Glomerular endothelial cell (primary cell): Measurements from ENCODE around the gene TBC1D13. TPM values are rescaled to one million over a fixed set of nuclear protein-coding genes. Genes with fewer than 3 reads are reported as not detected.
"Not testable (repeated sequence)": the region's sequence is repeated elsewhere in the genome, so short reads cannot be mapped to it uniquely, and the experiment has no call there.

ENCODE experiments used
- DNase-seq: peaks from one replicate; pipeline ENCODE4 v3.0.0-alpha.2; 2011; ENCODE audit warnings: low read depth, low spot score; ENCODE audit errors: extremely low read depth
- total RNA-seq: library from RNA; depleted of rRNA; stranded (reverse); fragments of >200 nt; gene quantifications from 2 replicates; pipeline ENCODE4 v1.2.3, GENCODE V29; 2015

TBC1D13 gene
- total RNA-seq, 1 donor from 2014 or later = 31.6 TPM

DNA sequence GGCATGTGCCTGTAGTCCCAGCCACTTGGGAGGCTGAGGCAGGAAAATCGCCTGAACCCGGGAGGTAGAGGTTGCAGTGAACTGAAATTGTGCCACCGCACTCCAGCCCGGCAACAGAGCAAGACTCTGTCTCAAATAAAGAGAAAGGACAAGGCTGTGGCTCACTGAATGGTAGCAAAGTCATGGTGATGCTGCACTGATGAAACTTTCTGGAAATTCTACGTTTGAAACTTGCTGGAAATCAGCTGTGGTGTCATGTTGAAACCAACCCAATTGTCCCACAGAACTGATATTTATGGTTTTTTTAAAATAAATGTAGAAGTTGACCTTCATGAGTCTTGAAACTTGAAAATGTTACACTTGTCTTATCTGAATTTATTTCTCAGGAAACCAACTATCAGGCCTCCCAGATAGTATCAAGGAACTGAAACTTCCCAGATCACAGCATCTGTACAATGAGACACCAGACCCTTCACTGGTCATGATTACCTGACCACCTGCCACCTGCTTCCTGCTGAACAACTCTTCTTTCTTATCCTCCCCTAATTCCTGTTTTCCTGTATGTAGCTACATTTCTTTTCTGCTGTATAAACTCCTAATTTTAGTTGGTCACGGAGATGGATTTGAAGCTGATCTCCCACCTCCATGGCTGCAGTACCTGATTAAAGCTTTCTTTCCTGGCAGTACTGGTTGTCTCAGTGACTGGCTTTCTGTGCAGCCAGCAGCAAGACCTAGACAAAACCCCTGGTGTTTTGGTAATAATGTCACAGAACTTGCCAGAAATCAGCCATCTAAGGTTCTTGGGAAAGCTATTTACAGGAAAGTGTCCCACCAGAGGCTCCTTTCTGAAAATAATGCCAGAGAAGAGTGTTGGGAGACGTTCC, 5.6 kb upstream of the TBC1D13 start:
- no peak for DNase-seq

DNA sequence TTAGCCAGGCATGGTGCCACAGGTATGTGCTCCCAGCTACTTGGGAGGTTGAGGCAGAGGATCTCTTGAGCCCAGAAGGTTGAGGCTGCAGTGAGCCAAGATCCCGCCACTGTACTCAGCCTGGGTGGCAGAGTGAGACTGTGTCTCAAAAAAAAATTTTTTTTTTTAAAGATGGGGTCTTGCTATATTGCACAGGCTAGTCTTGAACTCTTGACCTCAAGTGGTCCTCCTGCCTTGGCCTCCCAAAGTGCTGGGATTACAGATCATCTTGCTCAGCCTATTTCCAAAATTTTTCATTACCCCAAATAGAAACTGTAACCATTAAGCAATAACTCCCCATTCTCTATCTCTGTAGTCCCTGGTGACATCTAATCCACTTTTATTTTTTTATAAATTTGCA, 4.4 kb upstream of the TBC1D13 start:
- DNase-seq = no peak

DNA sequence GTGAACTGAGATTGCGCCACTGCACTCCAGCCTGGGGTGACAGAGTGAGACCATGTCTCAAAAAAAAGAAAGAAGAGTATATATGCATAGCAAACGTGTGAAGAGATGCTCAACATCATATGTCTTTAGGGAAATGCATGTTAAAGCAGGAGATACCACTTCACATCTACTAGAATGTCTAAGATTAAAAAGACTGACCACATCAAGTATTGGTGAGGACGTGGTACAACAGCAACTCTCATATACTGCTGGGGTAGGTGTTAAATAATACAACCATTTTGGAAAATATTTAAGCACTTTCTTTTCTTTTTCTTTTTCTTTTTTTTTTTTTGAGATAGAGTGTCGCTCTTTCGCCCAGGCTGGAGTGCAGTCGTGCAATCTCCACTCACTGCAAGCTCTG, 1.6 kb upstream of the TBC1D13 start:
- no peak for DNase-seq

DNA sequence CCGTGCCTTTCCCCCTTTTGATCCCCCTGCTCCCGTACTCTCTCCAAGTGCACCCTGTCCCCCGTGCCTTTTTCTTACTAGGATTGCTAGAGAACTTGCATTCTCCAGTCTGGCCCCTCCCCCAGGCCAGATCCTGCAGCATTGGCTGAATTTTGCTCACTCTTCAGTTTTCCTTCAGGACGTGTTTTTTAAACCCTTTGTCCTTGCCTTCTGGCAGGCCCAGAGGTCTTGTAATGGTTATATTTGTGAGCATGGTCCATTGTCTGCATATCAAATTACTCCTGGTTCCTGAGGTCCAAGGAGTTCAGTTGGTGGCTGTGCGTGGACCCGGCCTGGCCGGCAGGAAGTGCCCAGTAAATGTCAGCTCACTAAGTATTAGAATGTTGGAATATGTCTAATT, 606 bp downstream of the TBC1D13 start:
- DNase-seq = no peak

DNA sequence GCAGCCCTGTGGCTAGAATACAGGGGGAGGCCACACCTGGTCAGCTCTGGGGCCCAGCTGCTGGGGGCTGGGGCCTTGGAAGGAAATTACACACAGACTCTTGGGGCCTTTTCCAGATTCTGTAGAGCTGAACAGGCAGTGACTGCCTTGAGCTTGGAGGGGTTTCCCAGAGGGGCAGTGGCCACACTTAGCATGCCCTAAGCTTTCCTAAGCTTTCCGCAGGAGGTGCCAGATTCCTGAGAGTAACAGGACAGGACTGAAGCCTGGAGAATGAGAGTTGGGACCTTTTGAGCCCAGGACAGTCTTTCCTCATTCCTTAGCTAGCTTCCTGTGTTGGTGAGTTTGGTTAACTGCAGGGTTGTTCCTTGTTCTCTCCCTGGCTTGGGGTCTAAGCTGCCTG, 1.4 kb downstream of the TBC1D13 start:
- no peak for DNase-seq

DNA sequence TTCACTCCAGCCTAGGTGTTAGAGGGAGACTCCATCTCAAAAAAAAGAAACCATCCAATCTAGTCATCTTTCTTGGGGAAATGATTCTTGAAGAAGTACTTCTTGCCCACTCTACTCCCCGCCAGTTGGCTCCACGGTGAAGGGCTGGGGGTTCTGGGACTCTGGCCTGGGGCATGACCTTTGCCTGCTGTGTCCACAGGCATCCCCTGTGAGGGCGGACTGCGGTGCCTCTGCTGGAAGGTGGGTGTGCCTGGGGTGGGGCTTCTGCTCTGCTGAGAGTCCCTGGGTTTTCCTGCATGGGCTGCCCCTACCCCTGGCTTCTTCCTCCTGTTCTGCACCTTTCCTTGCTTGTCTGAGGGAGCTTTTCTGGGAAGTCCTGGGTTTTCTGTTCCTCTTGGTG, 3.5 kb downstream of the TBC1D13 start:
- DNase-seq = no peak

DNA sequence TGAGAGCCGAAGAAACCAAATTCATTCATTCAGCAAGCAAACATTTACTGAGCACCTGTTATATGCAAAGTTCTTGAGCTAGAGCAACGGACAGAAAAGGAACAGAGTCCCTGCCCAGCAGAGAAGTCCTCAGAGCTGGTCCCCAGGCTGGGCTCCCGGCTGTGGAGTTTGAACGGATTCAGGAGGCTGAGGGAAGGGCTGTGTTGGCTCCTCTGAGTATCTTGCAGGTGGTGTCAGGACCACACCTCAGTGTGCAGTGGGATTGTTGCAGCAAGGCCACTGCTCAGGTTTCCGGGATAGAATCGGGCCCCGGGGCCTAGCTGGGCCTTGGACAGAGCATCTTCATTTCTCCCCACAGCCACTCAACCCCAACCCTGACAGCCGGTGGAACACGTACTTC, 5.1 kb downstream of the TBC1D13 start:
- DNase-seq = no peak

DNA sequence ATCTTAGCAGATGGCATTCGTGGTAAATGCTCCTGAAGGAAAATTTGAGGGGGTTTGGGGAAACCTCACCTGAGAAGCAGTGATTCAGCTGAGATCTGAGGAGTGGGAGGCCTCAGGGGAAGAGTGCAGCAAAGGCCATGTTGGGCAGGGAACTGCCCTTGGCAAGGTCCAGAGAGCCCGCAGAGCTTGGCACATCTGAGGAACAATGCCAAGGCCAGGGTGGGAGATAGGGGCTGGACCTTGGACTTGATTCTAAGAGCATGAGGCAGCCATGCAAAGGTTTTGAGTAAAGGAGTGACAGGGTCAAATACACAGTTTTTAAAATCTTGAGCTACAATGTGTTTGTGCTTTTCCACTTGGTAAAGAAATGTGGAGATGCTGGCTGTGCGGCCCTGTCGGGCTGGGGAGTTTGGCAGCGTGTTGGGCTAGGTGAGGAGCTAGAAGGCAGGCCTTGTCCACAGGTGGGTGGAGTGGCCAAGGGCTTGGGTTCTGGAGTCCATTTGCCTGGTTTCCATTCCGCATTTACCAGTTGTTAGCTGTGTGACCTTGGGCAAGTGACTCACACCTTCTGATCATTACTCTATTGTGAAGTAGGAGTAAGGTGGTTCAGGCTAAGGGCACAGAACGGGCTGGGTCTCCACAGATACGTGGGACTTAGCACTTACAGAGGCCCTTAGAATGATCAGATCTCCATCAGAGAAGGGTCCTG, 6.1 kb downstream of the TBC1D13 start:
- DNase-seq = no peak

DNA sequence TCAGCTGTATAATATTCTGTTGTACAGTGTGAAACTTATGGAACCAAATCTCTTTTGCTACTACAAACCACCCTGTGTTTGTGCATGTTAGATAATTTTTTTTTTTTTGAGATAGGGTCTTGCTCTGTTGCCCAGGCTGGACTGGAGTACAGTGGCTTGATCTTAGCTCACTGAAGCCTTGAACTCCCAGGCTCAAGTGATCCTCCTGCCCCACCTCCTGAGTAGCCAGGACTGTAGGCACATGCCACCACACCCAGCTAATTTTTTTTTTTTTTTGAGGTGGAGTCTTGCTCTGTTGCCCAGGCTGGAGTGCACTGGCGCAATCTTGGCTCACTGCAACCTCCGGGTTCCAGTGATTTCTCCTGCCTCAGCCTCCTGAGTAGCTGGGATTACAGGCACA, 7.9 kb downstream of the TBC1D13 start:
- DNase-seq = not testable (repeated sequence)

DNA sequence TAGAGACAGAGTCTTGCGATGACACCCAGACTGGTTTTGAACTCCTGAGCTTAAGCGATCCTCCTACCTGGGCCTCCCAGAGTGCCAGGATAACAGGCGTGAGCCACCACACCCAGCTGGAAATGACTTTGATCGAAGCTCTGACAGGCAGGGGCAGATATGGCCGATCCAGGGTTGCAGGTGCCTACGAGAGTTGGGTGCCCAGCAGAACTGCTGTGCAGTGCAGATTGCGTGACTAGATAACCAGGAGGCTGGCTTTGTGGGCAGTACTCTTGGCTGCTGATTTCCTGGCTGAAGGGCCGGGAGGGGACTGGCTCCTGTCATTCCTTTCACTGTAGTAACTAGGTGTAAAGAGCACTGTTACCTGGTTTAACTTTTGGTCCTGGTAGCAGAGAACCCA, 11.8 kb downstream of the TBC1D13 start:
- DNase-seq = no peak

DNA sequence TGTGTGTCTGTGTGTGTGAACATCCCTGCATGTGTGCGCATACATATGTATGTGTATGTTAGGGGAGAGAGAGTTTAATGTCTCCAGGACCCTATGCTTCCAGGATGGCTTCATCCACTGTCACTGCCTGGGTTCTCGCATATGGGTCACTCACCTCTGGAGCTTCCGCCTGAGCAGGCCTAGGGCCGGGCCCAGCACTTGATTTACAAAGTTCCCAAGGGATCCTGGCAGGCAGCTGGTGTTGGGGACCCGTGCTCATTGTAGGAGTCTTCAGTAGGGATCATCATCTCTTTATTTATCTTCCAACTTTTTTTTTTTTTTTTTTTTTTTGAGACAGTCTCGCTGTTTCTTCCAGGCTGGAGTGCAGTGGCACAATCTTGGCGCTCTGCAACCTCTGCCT, 13.0 kb downstream of the TBC1D13 start:
- no peak for DNase-seq

DNA sequence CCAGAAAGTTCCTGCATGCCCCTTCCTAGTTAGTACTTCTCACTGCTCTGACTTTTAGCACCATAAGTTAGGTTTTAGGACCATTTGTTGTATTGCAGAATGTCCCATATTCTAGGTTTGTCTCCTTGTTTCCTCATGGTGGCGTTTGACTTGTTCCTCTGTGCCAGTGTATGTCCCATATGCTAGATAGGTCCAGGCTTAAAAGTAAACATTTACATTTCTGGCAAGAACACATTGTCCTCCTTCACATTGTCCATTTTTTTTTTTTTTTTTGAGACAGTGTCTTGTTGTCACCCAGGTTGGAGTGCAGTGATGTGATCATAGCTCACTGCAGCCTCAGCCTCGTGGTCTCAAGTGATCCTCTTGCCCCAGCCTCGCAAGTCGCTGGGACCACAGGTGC, 15.4 kb downstream of the TBC1D13 start:
- DNase-seq = no peak

DNA sequence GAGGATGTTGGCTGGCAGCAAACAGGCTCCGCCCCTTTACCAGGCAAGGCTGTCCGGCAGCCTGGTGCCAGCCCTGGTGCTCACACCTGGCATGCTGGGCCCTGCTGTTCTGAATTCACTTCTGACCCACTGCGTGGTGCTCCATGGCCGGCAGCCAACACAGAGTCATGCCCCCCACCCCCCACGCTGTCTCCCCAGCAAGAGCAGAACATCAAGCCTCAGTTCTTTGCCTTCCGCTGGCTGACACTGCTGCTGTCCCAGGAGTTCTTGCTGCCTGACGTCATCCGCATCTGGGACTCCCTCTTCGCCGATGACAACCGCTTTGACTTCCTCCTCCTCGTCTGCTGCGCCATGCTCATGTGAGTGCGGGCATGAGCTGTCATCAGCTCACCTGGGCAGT, 18.6 kb downstream of the TBC1D13 start:
- DNase-seq = no peak

DNA sequence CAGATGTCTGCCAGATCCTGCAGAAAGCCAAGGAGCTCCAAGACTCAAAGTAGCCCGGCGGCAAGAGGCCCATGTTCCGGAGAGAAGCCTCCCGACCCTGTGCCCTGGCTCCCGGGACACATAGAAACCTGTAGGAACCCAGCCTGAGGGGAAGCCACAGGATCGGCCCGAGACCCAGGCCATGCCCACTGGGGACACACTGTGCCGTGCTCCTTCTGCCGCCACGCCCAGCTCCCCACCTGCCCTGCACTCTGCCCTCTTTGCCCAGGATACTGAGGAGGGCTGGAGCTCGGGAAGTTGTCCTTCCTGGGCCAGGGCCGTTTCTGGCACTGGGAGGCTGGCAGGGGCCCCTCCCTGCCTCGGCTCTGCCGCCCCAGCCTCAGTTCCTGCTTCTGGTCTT, 20.8 kb downstream of the TBC1D13 start:
- DNase-seq = no peak

DNA sequence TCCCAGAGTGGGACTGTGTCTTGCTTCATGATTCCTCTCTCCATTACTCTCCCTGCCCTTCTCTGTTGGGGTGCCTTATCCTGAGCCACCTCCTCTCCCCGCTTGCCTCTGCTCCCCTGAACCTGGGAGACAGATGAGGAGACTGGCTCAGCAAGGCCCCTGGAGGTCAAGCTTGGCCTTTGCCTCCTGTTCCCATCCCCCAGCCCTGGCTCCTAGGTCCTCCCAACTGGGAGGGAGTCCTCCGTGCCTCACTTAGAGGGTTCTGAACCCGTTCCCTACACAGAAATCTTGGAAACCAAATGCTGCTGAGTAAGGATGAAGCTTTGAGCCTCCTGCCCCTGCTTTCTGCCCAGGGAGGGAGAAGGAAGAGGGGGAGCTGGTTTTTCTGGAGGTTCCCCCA, 21.5 kb downstream of the TBC1D13 start:
- no peak for DNase-seq

DNA sequence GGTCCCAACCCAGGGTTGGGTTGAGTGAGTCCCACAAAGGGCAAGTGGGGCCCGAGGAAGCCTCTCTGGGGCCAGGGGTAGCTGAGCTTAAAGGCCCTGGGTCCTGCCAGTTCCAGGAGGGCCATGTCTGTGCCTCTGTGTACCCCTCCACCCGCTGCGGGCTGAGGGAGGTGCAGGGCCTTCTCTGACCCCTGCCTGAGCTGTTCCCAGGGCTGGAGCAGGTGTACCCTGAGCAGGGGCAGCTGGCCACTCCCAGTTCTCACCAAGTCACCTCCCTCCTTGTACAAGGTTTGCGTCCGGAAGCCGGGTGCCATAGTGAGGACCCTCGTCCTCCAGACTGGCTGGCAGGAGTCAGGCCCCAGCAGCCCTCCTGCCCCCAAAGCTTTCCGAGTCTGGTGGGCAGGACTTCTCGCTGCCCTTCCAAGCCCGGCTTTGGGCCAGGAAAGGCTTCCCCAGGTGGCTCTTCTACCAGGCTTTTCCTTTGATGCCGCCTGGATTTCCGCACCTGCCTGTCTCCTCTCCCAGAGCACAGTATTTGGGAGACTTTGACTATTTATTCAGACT, 22.1 kb downstream of the TBC1D13 start:
- no peak for DNase-seq

DNA sequence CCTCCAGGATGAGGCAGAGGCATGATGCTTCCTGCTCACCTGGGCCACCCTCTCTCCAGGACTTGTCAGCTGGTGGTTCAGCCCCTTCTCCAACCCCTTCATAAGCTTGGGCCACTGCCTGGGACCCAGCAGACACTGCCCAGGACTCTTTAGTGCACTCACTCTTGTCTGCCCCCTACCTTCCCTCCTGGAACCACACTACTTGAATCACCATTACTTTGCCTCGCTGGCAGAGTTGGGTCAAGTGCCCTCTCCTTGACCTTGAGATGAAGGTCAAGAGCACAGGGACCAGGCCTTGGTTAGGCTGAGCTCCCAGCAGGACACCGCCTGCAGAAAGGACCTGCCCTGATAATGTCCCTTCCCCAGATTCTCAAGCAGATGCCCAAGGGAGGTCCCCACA, 22.8 kb downstream of the TBC1D13 start:
- no peak for DNase-seq

DNA sequence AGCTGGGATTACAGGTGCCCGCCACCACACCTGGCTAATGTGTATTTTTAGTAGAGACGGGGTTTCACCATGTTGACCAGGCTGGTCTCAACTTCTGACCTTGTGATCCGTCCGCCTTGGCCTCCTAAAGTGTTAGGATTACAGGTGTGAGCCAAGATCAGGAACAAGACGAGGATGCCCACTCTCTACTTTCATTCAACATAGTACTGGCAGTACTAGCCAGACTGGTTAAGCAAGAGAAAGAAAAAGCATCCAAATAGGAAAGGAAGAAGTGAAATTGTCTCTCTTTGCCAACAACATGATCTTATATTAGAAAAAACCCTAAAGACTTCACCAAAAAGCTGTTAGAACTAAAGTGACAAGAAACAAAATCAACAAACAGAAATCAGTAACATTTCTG, 23.8 kb downstream of the TBC1D13 start:
- no peak for DNase-seq

DNA sequence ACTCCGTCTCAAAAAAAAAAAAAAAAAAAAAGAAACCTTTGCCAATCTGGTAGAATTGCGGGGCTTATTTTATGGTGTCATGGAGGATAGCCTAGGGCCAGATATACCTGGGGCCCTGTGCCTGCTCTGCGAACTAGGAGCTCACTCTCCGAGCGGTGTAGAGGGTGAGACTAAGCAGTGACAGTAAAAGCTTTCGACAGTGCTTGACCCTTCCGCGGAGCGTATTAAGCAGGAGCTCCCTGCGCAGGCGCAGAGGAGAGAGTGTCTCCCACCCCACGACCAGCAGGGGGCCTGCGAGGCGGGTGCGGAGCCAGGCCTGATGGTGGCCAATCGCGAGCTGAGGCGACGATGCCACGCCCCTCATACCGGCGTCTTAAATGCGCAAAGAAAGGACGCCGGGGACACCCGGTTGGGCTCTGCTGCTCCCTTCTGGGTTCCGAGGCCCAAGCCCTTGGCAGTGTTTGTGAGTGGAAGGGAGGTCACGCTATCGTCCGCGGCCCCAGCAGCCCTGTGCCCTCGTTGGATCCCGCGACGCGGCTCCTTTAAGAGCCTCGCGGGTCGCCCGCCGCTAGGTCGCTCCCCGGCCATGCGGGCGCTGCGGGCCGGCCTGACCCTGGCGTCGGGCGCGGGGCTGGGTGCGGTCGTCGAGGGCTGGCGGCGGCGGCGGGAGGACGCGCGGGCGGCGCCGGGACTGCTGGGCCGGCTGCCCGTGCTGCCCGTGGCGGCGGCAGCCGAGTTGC, 31.2 kb downstream of the TBC1D13 start, which contains the start of gene ENDOG:
Gene ENDOG (plus strand): TSS at position 402 of the 740 bp plus-strand sequence. CDS start 185 bp downstream, at position 587.
- DNase-seq = peak; percentile 81

DNA sequence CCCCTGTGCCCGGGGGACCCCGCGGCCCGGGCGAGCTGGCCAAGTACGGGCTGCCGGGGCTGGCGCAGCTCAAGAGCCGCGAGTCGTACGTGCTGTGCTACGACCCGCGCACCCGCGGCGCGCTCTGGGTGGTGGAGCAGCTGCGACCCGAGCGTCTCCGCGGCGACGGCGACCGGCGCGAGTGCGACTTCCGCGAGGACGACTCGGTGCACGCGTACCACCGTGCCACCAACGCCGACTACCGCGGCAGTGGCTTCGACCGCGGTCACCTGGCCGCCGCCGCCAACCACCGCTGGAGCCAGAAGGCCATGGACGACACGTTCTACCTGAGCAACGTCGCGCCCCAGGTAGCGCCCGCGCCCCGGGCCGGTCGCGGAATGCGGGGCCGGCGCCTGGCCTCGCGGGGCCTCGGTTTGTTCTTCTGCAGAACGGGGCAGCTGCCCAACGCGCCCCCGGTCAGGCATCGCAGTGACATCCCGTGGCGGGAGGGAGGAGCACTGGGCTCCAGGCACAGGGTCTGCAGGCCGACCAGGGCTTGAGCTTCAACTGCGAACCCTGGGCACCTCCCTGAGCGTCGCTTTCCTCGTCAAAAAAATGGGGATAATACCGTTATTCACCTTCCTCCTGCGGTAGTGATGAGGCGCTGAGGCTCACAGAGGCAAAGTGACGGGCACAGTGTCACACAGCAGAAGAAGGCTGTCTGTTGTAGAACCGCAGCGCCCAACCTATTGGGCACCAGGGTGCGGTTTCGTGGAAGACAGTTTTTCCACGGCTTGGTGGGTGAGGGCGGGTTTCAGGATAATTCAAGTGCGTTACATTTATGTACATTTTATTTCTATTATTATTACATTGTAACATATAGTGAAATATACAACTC, 32.0 kb downstream of the TBC1D13 start:
- no peak for DNase-seq
